Measurements from ENCODE around the gene HOXC12.
A peak's percentile ranks its signal among the peaks of the same experiment; 100 is the strongest.

GRCh38 chr12:53975064-53975471 is 20.4 kb downstream of the HOXC12 start:
- TF ChIP-seq, protein P1, sequence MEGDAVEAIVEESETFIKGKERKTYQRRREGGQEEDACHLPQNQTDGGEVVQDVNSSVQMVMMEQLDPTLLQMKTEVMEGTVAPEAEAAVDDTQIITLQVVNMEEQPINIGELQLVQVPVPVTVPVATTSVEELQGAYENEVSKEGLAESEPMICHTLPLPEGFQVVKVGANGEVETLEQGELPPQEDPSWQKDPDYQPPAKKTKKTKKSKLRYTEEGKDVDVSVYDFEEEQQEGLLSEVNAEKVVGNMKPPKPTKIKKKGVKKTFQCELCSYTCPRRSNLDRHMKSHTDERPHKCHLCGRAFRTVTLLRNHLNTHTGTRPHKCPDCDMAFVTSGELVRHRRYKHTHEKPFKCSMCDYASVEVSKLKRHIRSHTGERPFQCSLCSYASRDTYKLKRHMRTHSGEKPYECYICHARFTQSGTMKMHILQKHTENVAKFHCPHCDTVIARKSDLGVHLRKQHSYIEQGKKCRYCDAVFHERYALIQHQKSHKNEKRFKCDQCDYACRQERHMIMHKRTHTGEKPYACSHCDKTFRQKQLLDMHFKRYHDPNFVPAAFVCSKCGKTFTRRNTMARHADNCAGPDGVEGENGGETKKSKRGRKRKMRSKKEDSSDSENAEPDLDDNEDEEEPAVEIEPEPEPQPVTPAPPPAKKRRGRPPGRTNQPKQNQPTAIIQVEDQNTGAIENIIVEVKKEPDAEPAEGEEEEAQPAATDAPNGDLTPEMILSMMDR (IDR thresholded peaks at IDR 0.05; ENCODE audit: insufficient read depth, low read depth, low read length): no peak
- peak; percentile 22 for TF ChIP-seq EZH2 (IDR thresholded peaks at IDR 0.05; ENCODE audit: insufficient read depth, low read length)

Data from astrocyte (in vitro differentiated cells and primary cell).